ENCODE measurements around the gene FMNL1.
"Not testable (repeated sequence)": the region's sequence is repeated elsewhere in the genome, so short reads cannot be mapped to it uniquely, and the experiment has no call there.

FMNL1 gene

GRCh38 chr17:45236282-45236606 is 14.6 kb downstream of the FMNL1 start:
- no peak for DNase-seq

- DNase-seq: no peak
Measured at GRCh38 chr17:45237686-45238085, 16.0 kb downstream of the FMNL1 start.

DNA sequence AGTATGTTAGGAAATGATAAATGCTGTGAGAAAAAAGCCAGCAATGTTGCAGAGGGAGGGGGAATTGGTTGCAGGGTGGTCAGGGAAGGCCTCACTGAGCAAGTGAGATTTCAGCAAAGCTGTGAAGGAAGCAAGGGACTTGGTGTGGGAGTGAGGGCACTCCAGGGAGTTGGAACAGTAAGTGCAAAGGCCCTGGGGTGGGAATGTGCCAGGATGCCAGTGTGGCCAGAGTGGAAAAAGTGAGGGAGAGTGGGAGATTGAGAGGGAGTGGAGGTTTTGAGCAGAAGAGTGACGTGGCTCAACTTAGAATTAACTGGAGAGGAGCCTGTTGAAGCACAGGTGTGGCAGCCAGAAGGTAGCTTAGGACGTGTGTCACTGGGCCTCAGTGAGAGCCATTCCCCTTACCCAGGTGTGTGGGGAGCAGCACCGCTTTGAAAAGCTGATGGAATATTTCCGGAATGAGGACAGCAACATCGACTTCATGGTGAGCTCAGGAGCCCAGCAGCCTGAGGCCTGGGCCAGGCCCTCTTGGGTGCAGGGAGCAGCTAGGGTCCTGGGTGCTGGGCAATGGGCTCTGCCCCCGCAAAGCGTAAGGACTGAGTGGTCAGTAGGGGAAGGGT is 16.6 kb downstream of the FMNL1 start:
- DNase-seq: no peak

DNA sequence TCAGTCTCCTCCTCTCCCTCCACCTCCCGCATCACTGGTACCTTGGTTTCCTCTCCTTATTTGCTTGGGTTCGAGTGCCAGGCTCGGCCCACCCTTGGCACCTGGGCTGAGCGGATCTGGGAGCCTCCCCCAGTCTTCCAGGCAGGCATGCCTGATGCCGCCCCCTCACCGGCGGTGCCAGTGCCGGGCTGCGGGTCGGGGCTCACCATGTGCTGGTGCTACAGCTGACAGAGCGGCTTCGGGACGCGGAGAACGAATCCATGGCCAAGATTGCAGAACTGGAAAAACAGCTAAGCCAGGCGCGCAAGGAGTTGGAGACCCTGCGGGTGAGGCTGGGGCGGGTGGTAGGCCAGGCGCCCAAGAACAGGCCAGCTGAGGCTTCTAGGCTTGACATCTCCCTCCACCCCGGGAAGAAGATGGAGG is 19.2 kb downstream of the FMNL1 start:
- DNase-seq: no peak

- DNase-seq: no peak
Measured at GRCh38 chr17:45241328-45242028, 19.8 kb downstream of the FMNL1 start.

GRCh38 chr17:45242029-45242414 is 20.3 kb downstream of the FMNL1 start:
- no peak for DNase-seq

DNA sequence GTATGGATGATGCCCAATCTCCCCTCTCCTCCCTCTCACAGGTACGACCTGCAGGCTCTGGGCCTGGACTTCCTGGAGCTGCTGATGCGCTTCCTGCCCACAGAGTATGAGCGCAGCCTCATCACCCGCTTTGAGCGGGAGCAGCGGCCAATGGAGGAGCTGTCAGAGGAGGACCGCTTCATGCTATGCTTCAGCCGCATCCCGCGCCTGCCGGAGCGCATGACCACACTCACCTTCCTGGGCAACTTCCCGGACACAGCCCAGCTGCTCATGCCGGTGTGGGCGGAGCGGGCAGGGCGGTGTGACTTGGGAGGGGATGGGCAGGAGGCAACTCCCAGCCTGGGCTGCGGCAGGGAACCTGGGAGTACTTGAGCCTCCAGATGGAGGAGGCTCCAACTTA is 22.1 kb downstream of the FMNL1 start:
- DNase-seq: no peak

DNA sequence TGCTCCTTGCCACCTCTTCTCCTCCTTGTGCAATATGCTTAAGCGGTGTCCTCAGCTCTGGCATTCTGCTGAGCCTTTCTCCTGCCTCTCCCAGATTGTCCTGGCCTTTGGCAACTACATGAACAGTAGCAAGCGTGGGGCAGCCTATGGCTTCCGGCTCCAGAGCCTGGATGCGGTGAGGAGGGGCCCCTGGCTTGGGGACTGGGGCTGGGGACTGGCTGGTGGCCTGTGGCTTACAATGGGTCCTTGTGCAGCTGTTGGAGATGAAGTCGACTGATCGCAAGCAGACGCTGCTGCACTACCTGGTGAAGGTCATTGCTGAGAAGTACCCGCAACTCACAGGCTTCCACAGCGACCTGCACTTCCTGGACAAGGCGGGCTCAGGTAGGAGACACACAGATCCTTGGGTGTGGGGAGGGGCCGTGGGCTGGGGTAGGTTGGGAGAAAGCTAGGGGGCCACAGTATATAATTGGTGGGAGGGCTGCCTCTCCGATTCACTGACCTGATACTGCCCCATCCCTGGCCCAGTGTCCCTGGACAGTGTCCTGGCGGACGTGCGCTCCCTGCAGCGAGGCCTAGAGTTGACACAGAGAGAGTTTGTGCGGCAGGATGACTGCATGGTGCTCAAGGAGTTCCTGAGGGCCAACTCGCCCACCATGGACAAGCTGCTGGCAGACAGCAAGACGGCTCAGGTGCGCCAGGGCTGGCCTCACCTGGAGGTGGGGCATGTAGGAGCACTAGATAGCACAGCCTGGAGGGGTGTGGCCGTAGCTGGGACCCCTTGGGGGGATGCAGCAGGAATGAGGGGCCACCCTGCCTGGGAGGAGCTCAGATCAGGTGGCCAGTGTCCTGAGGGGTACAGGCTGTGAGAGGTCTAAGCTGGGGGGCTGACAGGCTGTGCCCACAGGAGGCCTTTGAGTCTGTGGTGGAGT is 23.3 kb downstream of the FMNL1 start:
- DNase-seq: no peak

- no peak for DNase-seq
Measured at GRCh38 chr17:45246338-45246737, 24.7 kb downstream of the FMNL1 start.

DNA sequence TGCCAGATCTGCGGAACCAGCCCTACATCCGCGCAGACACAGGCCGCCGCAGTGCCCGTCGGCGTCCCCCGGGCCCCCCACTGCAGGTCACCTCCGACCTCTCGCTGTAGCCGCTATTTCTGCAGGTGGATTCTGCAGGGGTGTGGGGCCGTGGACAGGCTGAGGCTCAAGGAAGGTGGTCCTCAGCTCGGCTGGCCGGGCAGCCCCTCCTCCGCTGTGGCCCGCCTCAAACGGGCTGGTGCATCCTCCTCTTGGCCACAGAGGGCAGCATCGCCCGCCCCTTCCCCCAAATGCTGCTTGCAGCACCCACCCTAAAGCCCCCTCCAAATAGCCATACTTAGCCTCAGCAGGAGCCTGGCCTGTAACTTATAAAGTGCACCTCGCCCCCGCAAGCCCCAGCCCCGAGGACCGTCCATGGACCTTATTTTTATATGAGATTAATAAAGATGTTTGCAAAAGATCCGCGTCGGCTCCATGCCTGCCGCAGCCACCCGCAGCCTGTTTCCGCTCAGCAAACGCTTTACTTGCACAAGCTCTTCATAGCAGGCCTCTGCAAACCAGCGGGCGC is 25.3 kb downstream of the FMNL1 start:
- peak in 1 of 2 experiments; percentile 28 for DNase-seq

- peak; percentile 99 for DNase-seq
Measured at GRCh38 chr17:45247429-45248131, 25.9 kb downstream of the FMNL1 start.

- DNase-seq: peak; percentile 76 to 79
Measured at GRCh38 chr17:45248132-45248957, 26.7 kb downstream of the FMNL1 start.

DNA sequence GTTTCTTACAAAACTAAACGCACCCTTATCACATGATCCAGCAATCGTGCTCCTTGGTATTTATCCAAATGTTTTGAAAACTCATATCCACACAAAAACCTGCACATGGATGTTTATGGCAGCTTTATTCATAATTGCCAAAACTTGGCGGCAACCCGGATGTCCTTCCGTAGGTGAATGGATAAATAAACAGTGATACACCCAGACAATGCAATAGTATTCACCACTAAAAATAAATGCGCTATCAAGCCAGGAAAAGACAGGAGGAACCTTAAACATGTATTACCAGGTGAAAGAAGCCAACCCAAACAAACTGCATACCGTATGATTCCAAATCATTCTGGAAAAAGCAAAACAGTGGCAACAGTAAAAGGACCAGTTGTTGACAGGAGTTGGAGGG is 30.2 kb downstream of the FMNL1 start:
- no peak for DNase-seq

DNA sequence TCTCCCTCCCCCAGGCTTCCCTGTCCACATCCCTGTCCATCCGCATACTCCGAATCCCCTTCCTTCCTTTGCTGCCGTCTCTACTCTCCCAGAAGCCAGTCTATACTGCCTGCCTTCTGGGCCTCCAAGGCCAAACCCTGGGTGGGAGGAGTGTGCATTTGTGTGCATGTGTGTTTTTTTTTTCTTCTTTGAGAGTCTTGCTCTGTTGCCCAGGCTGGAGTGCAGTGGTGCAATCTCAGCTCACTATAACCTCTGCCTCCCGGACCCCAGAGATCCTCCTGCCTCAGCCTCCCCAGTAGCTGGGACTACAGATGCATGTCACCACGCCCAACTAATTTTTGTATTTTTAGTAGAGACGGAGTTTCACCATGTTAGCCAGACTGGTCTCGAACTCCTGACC is 31.6 kb downstream of the FMNL1 start:
- not testable (repeated sequence) for DNase-seq

DNA sequence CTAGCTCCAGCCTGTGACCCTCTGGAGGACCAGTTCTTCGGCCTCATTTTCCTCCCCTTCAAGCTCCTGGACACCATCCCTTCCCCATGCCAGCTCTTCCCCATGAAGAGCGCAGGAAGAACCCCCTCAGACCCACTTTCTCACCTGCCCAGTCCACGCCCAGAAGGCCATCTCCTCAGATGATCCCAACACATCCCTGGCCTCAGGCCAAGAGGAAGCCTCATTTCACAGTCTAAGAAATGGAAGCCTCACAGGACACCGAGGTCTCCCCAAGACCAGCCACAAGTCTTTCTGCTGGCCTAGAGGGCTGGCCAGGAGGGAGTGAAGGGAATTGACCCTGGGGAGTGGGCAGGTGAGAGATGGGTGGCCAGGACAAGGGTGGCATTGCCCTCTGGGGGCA is 32.2 kb downstream of the FMNL1 start:
- DNase-seq: no peak

DNA sequence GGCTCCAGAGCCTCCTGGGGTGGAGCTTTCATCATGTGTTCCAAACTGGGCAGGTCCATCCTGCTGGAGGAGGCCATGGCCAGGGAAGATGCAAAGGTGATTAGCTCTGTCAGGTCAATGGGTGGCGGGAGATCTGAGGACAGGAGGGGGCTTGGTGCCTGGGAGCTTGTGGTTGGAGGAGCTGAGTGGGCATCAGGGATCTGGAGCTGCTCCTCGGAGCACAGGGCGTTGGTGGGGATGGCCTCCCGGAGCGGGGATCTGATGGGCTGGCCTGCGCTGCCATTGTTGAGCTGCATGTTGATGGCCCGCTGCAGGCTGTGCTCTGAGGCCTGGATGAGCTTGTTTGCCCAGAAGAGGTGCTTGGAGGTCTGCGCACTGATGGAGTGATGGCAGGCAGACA is 33.7 kb downstream of the FMNL1 start:
- DNase-seq: no peak

GRCh38 chr17:45256114-45256966 is 34.7 kb downstream of the FMNL1 start:
- peak; percentile 26 to 38 for DNase-seq

DNA sequence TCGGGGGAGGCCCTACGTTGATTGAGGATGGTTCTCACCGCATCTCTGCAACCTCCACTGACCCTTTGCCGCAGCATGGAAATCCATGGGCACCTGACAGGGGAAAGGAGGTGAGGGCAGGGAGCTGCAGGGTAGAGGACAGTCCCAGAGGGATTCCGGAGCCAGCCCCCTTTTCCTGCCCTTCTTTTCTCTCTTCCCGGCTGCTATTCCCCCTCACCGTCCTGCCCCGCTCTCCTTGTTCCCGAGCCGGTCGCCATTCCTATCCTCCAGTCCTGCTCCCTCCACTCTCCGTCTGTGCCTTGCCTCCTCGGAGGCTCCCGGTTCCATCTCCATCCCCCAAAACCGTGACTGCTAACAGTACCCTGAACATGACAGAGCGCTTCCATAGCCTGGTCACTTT is 35.4 kb downstream of the FMNL1 start:
- no peak for DNase-seq

- no peak for DNase-seq
Measured at GRCh38 chr17:45258981-45259380, 37.3 kb downstream of the FMNL1 start.

DNA sequence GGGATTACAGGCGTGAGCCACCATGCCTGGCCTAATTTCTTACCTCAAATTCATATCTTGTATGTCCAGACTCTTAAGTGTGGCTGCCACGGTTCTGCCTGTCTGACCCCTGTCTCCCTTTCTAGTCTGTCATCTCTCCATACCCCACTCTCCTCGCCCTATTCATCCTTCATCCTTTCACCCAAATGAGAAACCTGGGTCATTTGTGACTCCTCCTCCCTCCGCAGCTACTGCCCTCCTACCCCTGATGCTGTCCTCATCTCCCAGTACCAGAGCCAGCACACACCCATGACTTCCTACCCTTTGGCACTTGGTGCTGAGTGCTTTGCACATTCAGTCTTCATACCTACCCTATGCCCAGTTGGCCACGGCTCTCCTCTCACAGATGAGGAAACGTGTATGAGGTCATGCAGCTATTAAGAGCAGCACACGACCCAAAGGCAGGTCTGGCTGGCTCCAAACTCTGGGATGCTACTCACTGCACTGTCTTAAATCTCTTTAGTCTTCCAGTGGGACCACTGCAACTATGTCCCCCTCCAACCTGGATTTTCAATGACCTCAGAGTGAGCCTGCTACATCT is 38.6 kb downstream of the FMNL1 start:
- DNase-seq: no peak
